EL (cell line): ENCODE measurements around the gene PDGFD.
"Not testable (repeated sequence)": the region's sequence is repeated elsewhere in the genome, so short reads cannot be mapped to it uniquely, and the experiment has no call there.

Experiments
- DNase-seq: peaks from one replicate; pipeline ENCODE4 v3.0.0-alpha.2; 2016

PDGFD gene

DNA sequence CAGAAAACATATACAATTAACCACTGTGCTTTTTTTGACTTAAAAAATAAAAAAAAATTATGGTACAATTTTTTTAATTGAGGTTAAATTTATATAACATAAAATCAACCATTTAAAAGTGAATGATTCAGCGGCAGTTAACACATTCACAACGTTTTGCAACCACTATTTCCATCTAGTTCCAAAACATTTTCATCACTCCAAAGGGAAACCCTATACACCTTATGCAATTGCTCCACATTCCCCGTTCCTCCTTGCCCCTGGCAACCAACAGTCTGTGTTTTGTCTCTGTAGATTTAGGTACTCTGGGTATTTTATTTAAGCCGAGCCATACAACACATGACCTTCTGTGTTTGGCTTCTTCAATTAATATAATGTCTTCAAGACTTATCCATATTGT is 112.2 kb downstream of the PDGFD start:
- no peak for DNase-seq

DNA sequence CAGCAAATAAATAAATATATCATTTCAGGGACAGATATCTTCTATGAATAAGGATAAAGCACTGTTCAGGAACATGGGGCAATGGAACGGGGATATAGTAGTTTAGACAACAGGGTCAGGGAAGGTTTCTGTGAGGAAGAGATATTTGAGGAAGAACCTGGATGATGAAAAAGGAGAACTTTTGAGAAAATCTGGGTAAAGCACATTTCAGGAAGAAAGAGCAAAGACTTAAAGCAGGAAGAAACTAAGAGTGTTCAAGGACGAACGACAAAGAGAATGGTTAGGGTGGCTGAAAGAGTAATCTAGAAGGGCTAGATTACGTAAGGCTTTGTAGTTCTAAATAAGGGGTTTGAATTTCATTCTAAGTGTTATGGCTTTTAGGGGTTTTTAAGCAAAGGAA is 114.8 kb downstream of the PDGFD start:
- no peak for DNase-seq

DNA sequence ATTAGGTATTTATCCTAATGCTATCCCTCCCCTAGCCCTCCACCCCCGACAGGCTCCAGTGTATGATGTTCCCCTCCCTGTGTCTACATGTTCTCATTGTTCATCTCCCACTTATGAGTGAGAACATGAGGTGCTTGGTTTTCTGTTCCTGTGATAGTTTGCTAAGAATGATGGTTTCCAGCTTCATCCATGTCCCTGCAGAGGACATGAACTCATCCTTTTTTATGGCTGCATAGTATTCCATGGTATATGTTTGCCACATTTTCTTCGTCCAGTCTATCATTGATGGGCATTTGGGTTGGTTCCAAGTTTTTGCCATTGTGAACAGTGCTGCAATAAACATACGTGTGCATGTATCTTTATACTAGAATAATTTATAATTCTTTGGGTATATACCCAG is 117.1 kb downstream of the PDGFD start:
- DNase-seq, result not testable (repeated sequence)

DNA sequence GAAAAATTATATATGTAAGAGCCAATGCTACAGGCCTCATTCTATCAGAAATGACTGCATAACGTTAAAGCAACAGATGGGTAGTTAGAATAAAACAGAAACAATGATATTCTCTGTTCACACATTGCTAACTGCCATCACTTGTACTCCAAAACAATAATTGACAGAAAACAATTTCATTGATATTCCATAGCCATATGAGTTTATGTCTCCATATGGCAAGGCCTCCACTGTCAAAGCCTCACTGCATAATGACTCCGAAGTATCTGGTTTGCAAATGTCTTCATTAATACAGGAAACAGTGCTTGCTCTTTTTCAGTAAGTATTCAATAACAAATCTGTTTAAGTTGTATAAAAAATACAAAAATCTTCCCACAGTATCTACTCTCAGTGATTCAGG is 117.6 kb downstream of the PDGFD start:
- DNase-seq, result no peak

DNA sequence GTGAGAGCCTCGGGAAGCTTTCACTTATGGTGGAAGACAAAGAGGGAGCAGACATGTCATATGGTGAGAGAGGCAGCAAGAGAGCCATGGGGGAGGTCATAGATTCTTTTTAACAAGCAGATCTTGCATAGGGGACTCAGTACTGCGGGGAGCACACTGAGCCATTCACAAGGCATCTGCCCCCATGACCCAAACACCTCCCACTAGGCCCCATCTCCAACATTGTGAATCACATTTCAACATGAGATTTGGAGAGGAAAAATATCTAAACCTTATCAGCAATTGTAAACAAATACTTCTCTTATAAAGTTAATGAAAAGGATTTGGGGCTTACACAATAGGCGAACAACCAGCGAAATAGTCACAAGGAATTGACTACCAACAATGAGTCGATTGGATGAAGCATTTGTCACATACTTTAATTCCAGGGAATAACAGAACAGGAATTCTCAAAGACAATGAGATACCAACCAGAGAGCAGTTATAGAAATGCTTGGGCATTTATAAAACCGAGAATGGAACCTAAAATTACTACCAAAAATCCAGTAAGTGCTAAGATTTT is 120.2 kb downstream of the PDGFD start:
- DNase-seq, result peak; percentile 5

DNA sequence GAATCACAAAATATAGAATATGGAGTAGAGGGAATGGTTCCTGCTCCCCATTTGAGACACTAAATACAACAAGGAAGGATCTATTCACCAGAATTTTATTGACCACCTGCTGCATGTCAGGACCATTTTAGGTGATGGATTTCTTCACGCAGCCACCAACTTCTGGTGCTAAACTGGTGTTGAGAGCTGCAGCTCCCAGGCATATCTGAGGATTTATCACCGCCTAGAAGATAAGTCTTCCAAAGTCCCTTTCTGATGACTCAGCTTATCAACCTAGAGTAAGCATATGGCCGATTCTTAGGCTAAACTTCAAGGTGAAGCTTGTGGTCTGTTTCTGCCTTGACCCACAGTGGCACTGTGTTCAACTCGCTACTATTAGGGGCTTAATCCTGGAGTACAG is 120.8 kb downstream of the PDGFD start:
- no peak for DNase-seq

DNA sequence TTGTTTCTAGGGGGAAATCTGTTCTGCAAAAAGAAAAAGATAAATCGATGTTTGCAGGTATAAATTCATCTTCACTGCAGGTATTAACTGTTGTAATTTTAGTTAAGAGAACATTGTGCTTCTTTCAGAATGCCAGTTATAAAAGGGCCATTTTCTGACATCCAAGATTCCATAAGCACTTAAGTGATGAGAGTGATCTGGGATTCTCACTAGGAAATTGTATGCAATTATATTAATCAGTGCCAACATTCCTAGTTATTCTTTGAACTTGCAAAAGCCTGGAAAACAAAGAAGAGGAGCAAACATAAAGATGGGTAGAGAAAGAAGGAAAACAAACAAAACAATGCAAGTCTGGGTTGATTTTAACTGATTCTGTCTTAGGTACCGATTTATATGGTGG is 122.2 kb downstream of the PDGFD start:
- DNase-seq, result no peak

DNA sequence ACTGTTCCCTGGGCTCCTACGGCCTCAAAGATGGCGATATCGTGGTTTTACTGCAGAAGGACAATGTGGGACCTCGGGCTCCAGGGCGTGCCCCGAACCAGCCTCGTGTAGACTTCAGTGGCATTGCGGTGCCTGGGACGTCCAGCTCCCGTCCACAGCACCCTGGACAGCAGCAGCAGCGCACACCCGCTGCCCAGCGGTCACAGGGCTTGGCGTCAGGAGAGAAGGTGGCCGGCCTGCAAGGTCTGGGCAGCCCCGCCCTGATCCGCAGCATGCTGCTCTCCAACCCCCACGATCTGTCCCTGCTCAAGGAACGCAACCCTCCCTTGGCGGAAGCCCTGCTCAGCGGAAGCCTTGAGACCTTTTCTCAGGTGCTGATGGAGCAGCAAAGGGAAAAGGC is 127.0 kb downstream of the PDGFD start:
- DNase-seq, result no peak

DNA sequence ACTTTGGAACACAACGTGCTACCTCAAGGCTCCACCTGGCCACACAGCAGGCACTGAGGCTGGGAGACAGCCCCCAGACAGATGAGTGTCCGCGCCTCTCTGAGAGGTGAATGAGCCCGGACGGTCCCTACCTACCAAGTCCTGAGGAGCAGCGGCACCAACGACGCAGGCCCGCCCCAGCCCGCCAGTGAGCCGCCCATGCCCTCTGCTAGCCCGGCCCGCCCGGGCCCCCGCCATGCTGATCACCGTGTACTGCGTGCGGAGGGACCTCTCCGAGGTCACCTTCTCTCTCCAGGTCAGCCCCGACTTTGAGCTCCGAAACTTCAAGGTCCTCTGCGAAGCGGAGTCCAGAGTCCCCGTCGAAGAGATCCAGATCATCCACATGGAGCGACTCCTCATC is 127.4 kb downstream of the PDGFD start, which contains the start of gene DDI1:
Gene DDI1, plus strand, starts transcription at position 53 of the 400 bp plus-strand sequence. Its CDS starts 183 bp downstream, at position 236.
- no peak for DNase-seq

DNA sequence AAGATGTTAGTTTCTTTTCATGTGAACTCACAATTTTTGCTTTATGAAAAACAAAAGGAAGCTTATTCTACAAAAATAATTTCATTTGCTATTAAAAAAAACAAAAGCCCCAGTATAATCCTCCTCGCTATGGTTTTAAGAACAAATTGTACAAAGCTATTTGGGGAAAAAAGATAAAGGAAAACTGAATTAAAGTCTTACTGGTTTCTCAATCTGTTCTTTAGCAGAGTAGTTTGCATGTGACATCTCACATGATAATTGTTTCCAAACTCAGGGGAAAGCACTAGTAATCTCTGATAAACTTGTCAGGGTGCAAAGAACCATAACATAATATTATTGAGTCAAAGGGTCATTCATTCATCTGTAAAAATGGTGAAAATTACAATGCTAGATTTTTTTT is 130.4 kb downstream of the PDGFD start:
- DNase-seq, result no peak

DNA sequence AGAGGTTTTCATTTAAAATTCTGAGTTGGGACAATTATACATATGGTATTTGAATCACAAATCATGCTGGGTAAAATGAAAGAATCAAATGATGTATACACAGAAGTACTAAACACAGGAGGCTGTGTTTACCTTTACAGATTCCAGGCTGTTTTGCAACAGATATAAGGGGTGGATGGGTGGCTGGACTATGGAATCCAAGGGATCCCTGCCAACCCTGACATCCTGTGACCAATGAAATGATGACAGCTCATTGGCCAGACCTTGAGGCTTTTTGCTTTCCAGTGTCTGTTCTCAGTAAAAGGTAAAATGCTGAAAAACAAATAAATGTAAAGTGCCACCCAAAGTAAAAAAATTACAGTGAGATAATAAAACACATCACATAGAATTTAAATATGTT is 130.8 kb downstream of the PDGFD start:
- peak; percentile 52 for DNase-seq

DNA sequence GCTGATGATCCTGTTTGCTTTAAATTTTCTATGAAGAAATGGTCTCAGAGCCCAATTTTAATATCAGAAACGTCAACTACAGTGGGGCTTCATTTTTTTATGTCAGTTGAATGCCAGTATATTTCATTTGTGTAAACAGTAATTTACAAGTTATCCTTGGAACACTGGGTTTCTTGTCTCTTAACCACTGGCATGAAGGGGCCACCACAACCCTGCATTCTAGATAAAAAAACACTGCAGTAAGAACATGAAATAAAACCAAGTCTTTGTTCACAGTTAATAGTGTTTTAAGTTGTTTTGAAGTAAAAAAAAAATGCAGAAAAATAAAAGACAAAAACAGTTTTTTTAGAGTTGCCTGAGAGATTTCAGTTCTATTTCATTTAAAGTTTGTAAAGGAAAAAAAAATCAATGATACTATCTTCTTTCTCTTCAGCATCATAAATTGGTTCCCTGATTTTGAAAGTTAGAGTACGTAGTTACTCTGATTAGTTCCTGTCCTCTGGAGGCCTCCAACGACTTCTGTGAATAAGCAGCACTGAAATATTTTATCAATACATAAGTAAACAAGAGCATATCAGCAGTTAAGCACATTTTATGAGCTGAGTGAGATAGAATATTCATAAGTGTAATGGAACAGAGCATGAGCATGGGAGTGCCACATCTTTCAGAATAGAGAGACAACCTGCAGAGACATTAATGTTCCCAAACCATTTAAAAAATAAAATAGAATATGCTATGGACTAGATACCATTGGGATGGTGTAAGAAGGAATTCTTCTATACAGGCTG is 135.3 kb downstream of the PDGFD start:
- DNase-seq, result no peak

DNA sequence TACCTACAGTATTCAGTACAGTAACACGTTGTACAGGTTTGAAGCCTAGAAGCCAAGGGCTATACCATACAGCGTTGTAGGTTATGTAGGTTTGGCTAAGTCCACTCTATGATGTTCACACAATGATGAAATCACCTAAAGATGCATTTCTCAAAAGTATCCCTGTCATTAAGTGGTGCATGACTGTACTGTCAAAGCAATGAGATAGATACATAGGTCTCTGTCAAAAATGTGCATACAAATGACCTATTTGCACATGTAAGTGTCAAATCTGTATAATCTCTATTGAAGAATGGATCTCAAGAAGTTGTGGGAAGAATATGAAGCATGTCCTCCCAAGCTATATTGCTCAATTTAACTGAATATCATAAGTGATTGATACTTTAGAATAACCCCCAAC is 139.4 kb downstream of the PDGFD start:
- no peak for DNase-seq

DNA sequence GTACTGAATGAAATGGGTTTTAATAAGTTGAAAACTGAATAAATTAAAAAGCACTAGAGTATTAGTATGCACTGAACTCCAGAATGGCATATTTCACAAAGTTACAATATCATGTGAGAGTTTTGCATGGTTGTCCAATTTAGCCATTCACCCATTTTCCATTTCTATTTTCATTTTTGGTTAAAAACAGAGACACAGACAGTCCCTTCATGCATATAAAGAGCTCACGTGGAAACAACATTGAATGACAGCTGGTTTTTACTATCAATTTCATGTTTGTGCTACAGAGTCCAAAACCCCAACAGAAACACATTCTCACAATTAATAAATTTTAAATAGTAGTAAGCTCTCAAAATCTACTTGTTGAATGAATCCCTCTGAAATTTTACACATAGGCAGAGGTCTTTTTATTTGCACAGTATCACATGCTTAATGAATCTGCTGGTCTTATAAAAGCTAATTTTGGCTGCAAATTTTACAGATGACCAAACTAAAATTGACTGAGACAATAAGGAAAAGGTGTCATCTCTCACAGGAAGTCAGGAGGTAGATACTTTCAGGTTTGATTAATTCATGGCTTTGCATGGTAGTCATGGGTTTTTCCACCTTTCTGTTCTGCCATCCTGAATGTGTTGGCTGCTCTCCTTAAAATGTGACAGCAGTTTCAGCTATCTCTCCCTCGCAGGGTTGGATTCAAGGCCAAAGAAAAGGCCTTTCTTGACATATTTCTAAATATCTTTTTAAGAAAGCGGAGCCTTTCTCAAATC is 148.1 kb downstream of the PDGFD start:
- no peak for DNase-seq

DNA sequence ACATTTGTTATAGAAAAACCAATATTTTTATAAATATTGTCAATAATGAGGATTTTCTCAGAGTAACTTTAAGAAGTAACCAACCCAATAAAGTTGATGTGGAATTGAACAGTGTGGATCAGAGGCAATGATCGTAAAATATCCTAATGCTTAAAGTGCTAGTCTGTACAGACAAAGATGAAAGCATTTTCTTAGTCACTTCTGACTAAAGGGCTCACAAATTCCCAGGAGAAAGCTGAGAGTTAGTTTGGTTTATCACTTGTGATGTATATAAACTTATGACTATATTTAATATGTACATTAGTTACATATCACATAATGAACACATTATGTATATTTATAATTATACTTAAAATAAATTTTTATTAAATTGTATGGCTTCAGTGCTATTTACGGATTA is 152.9 kb downstream of the PDGFD start:
- DNase-seq, result no peak

DNA sequence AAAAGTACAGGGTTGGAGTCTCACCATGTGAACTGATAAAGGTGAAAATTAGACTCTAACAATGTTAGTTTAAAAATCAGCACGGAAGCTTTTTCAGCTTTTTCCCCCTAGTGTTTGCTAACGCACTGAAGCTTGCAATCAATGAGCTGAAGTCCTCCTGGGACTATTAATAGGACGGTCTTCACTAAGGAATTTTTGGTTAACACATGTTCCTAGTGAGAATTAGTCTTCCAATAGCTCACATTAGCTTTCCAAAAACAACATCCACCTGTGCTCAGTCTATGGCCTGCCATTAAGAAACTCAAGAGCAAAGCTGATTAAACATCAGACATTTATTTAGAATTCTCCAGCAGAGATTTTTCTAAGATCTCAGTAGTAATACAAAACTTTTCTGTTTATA is 154.2 kb downstream of the PDGFD start:
- DNase-seq, result no peak

DNA sequence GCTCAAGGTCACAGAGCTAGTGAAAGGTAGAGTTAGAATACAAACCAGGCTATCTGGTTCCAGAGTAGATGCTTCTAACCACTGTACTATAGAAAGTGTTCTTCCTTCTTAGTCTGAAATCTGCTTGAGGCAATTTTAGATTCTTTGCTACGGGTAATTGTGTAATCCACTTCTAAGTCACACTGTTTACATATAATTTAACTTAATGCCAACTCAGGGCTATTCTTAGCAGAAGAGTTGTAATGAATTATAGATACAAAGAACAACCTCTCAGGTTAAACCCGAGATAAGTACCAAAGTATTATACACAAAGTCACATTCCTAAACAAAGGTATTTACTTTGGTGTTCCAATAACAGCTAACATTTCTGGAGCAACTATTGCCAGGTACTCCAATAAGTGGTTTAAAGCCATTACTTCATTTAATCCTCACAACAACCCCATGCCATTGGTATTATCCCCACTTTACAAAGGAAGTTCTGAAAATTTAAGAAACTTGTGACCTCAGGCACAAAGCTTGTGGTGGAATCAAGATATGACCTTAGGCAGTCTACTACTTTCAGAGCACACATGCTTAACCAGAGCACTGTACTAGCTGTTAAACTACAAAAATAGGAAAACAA is 158.6 kb downstream of the PDGFD start:
- DNase-seq, result peak; percentile 3

DNA sequence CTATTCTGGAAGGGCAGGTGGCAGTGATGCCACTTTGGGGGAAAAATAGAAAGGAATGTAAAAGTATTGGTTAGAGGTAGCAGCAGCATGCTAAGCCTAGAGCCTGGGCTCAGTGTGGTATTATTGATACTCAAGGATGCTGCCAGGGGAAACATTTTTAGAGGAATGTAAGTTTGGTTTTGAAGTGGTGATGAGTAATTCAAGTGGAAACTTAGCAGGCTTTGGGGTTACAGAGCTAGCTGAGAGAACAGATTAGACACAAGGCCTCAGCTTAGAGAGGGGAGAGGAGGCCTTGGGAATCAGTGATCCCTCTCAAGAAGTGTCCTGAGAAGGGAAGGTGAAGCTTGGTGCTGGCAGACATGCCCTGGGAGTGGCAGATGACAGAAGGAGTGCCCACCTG is 160.5 kb downstream of the PDGFD start:
- peak; percentile 35 for DNase-seq

DNA sequence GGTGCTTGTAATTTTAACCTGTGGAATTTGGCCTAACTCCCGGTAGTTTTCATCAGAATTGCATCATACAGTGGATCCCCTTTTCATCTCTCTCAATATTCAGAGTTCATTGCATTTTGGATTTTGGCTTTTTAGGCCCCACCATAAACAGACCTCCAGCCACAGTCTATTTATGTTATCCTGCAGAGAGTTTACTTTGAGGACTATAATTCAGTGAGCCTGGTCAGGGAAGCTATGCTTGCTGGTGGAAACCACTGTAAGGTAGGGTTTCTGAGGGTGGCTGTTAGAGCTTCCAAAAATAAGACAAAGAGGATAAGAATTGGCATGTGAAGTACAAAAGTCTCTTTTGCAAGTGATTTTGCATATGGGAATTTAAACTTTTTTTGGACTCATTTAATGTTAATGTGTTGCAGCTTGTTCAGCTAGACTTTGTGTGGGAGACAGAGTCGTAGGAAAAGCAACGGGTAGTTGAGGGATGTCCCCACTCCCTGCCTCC is 162.3 kb downstream of the PDGFD start:
- peak; percentile 21 for DNase-seq

DNA sequence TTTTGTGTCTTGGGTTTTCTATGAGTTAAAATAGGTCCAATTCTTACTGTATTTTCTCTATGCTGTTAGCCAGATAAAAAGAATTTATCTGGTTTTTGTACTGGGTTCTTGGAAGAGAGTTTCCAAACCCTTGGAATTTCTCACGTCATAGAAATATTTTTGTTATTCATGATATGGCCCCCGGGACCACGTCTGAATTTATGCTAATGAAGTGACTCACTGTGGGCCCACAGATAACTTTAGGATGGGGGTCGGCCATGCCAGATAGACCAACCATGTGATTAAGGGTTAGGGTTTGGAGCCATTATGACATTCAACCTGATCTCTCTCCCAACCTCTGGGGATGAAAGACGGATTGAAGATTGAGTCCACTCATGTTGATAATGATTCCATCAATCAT is 163.1 kb downstream of the PDGFD start:
- DNase-seq, result peak; percentile 41

DNA sequence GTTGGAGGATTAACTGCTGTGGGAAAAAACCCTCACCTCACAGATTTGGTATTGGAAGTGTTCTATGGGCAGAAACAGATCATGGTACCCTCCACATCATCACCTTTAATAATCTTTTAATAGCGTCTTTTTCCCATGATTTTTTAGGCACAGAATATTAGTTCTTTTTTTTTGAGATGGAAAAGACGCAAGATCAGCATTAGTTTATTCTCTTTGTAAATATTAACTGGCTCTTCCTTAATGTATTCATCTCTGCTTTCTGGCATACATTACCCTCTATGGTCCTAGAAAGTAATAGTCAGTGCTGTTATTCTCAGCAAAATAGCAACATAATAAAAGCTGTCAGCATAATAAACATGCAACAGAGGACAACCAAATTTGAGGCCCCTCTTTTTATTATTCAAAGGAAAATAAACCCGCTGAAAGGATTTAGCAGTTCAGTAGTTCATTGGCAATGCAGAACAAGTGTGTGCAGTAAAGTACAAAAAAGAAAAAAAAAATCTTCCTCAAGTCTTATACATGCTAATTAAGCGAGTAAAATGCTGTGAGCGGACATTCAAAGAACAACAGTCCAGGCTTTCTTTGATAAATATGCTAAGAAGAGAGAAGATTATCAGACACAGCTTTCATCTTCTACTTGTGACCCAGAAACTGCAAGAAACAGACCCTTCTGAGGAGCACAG is 165.0 kb downstream of the PDGFD start:
- no peak for DNase-seq

DNA sequence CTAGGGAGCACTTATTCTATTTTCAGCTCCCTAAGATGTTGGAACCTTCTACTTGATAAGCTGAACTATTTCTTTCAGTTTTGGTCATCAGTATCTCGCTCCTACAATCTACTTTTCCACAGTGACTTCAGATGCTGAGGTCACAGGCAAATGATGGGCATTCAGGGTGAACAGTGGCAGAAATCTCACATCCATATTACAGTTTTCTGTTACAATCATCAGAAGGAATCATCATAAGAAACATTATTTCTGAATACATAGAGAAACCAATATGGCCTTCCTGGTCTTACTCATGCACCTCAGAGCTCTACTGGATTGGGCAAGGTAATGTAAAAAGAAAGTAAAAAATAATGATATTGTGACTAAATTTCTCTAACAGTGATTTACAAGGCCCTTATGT is 166.9 kb downstream of the PDGFD start:
- no peak for DNase-seq

DNA sequence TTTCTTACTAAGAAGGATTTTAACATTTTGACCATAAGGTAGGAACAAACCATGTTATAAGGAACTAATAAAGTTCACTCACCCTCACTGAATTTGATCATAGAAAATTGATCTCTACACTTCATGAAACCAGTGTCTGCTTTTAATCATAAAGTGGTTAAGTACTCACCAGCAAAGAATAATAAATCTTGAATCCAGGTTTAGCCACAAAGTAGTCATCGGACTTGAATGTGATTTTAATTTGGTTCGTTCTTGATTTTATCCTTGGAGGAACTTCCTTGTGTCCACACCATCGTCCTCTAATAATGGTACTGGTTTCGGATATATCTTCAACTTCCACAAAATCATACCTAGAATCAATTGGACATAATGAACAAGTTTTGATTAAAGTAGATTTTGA is 168.1 kb downstream of the PDGFD start:
- no peak for DNase-seq
